ENCODE results near the gene DHX34. TPM values are rescaled to one million over a fixed set of nuclear protein-coding genes. Genes with fewer than 3 reads are reported as not detected.

Gene DHX34
- total RNA-seq, 1 experiment from 2014 or later = 23.0 TPM

- no peaks in the 10 kb centered on the region; the same call in 1 of the 2 replicates for H3F3A ChIP-seq (ENCODE audit: insufficient read depth, low read depth)
- H3K9me3 ChIP-seq (ENCODE audit: insufficient read depth, low read depth) = no peaks in the 10 kb centered on the region
- no peaks in the 10 kb centered on the region for H4K20me1 ChIP-seq (ENCODE audit: insufficient read depth)
- no peak overlapping the region for H2AFZ ChIP-seq
- no peak for DNase-seq
- intact Hi-C loops (cut with micrococcal nuclease; ENCODE audit: unreplicated experiment) = no loop called here
- POLR2A ChIA-PET (ENCODE audit: unreplicated experiment) = no interaction called here
- CTCF ChIA-PET = no interaction called here
- no TSS peak for BruUV-seq (replicated peaks)
- no peaks in the 10 kb centered on the region for H3K79me2 ChIP-seq (ENCODE audit: low read depth)
- TF ChIP-seq CTCF (conservative IDR thresholded peaks at IDR 0.05) (no peak), EZH2 (IDR thresholded peaks at IDR 0.05; ENCODE audit: low read depth) (no peak)
- no peaks in the 10 kb centered on the region for H3K9me2 ChIP-seq (ENCODE audit: insufficient read depth)
- no peak overlapping the region for H3K4me3 ChIP-seq
- no peaks in the 10 kb centered on the region for H3K27me3 ChIP-seq (ENCODE audit: insufficient read depth, low read depth)
- H3K27ac ChIP-seq = no peak overlapping the region
- peaks cover 13% of the 10 kb centered on the region for H3K4me1 ChIP-seq (replicated peaks; ENCODE audit: insufficient read depth)
- no peak overlapping the region for H3K4me2 ChIP-seq
- H3K36me3 ChIP-seq (ENCODE audit: low read depth) = no peaks in the 10 kb centered on the region
These were observed 45.1 kb upstream of the DHX34 start for GRCh38 chr19:47303966-47304365.

- POLR2A ChIA-PET (ENCODE audit: unreplicated experiment) = no interaction called here
- H2AFZ ChIP-seq = no peak overlapping the region
These were observed 43.8 kb upstream of the DHX34 start for GRCh38 chr19:47305309-47305751.

GRCh38 chr19:47306303-47306702, 42.8 kb upstream of the DHX34 start:
- ChIA-PET POLR2A (ENCODE audit: unreplicated experiment) (no interaction called here), CTCF (interaction anchor here (0.7 kb wide), 1 partner anchor 122 kb away, joined by 12 read pairs; no protein-coding TSS in a partner anchor)
- intact Hi-C loops (cut with micrococcal nuclease; ENCODE audit: unreplicated experiment) = loop anchor here (5.0 kb wide), 1 partner anchor 41 kb away; the partner anchor contains the start of gene DHX34
- H3K9me3 ChIP-seq (ENCODE audit: insufficient read depth, low read depth) = no peaks in the 10 kb centered on the region
- H2AFZ ChIP-seq = no peak overlapping the region
- peaks cover 25% of the 10 kb centered on the region for H3K4me1 ChIP-seq (replicated peaks; ENCODE audit: insufficient read depth)
- no peaks in the 10 kb centered on the region for H3K79me2 ChIP-seq (ENCODE audit: low read depth)
- H3K27ac ChIP-seq = no peak overlapping the region
- no peaks in the 10 kb centered on the region for H3K27me3 ChIP-seq (ENCODE audit: insufficient read depth, low read depth)
- no peaks in the 10 kb centered on the region for H3K36me3 ChIP-seq (ENCODE audit: low read depth)
- no peak overlapping the region for H3K4me3 ChIP-seq
- no peak for TF ChIP-seq CTCF (conservative IDR thresholded peaks at IDR 0.05)
- TF ChIP-seq EZH2 (IDR thresholded peaks at IDR 0.05; ENCODE audit: low read depth) = no peak
- H3F3A ChIP-seq (ENCODE audit: insufficient read depth, low read depth) = peaks cover 13% of the 10 kb centered on the region; the same call in 1 of the 2 replicates
- H4K20me1 ChIP-seq (ENCODE audit: insufficient read depth) = no peaks in the 10 kb centered on the region
- no peaks in the 10 kb centered on the region for H3K9me2 ChIP-seq (ENCODE audit: insufficient read depth)
- H3K4me2 ChIP-seq = no peak overlapping the region
- DNase-seq = no peak
- BruUV-seq (replicated peaks) = no TSS peak

More at GRCh38 chr19:47305309-47305751, 43.8 kb upstream of the DHX34 start:
- CTCF ChIA-PET = interaction anchor here (0.7 kb wide), 1 partner anchor 123 kb away, joined by 12 read pairs; no protein-coding TSS in a partner anchor
- Histone ChIP-seq H3K4me1 (replicated peaks; ENCODE audit: insufficient read depth) (peaks cover 15% of the 10 kb centered on the region), H3K4me2 (peak overlapping the region; percentile 57), H3K36me3 (ENCODE audit: low read depth) (no peaks in the 10 kb centered on the region), H4K20me1 (ENCODE audit: insufficient read depth) (no peaks in the 10 kb centered on the region), H3K79me2 (ENCODE audit: low read depth) (no peaks in the 10 kb centered on the region), H3K27me3 (ENCODE audit: insufficient read depth, low read depth) (no peaks in the 10 kb centered on the region), H3K9me3 (ENCODE audit: insufficient read depth, low read depth) (no peaks in the 10 kb centered on the region), H3K9me2 (ENCODE audit: insufficient read depth) (no peaks in the 10 kb centered on the region), H3F3A (ENCODE audit: insufficient read depth, low read depth) (peaks cover 6% of the 10 kb centered on the region; the same call in 1 of the 2 replicates), H3K27ac (no peak overlapping the region), H3K4me3 (peak overlapping the region; percentile 7; the same call in 1 of the 2 replicates)
- intact Hi-C loops (cut with micrococcal nuclease; ENCODE audit: unreplicated experiment) = loop anchor here (5.0 kb wide), 1 partner anchor 42 kb away; the partner anchor contains the start of gene DHX34
- peak; percentile 64 to 65 for DNase-seq
- TF ChIP-seq EZH2 (IDR thresholded peaks at IDR 0.05; ENCODE audit: low read depth) = no peak
- TF ChIP-seq CTCF (conservative IDR thresholded peaks at IDR 0.05) = peak; percentile 99
- no TSS peak for BruUV-seq (replicated peaks)

Data from PC-9 (cell line).